SIG-M5 treated with dmso at 0.1 percent for 504 hours (cell line): ENCODE measurements around the gene FXYD7.

Experiments used
- DNase-seq: peaks from one replicate; lab custom pipeline; 2025; ENCODE audit not compliant: unreplicated experiment; lab: John Stamatoyannopoulos, UW

Gene FXYD7

GRCh38 chr19:35109395-35110112 is 33.5 kb upstream of the FXYD7 start:
- no peak for DNase-seq

- DNase-seq, result no peak
Measured at GRCh38 chr19:35110974-35111373, 32.1 kb upstream of the FXYD7 start.

- no peak for DNase-seq
Measured at GRCh38 chr19:35112995-35113688, 29.9 kb upstream of the FXYD7 start.

GRCh38 chr19:35114353-35115176 is 28.5 kb upstream of the FXYD7 start:
- peak; percentile 39 for DNase-seq

- no peak for DNase-seq
Measured at GRCh38 chr19:35115177-35115951, 27.7 kb upstream of the FXYD7 start, which contains the start of gene FXYD3. Gene FXYD3, plus strand, starts transcription at chr19:35115823. Its CDS starts 3,554 bp downstream, at chr19:35119377.

GRCh38 chr19:35116072-35116801 is 26.8 kb upstream of the FXYD7 start:
- DNase-seq, result peak; percentile 7

- no peak for DNase-seq
Measured at GRCh38 chr19:35117116-35117515, 25.9 kb upstream of the FXYD7 start.

- no peak for DNase-seq
Measured at GRCh38 chr19:35117799-35118198, 25.3 kb upstream of the FXYD7 start.

GRCh38 chr19:35118268-35119020 is 24.6 kb upstream of the FXYD7 start:
- no peak for DNase-seq

- no peak for DNase-seq
Measured at GRCh38 chr19:35119091-35119490, 24.0 kb upstream of the FXYD7 start.

- DNase-seq, result peak; percentile 25
Measured at GRCh38 chr19:35119578-35120155, 23.4 kb upstream of the FXYD7 start.

- DNase-seq, result peak; percentile 60
Measured at GRCh38 chr19:35120492-35120891, 22.6 kb upstream of the FXYD7 start.

GRCh38 chr19:35120898-35121297 is 22.2 kb upstream of the FXYD7 start:
- DNase-seq, result no peak

- no peak for DNase-seq
Measured at GRCh38 chr19:35122687-35123551, 20.1 kb upstream of the FXYD7 start.

- DNase-seq, result no peak
Measured at GRCh38 chr19:35123573-35123972, 19.5 kb upstream of the FXYD7 start.

- DNase-seq, result peak; percentile 60
Measured at GRCh38 chr19:35124098-35125060, 18.7 kb upstream of the FXYD7 start.

GRCh38 chr19:35125270-35125717 is 17.8 kb upstream of the FXYD7 start:
- DNase-seq, result no peak
